ENCODE data around the gene HLA-DOA. TPM values are rescaled to one million over a fixed set of nuclear protein-coding genes. Genes with fewer than 3 reads are reported as not detected.

The HLA-DOA gene
- total RNA-seq, 1 donor from 2014 or later: not detected

- Histone ChIP-seq H3K36me3 (ENCODE audit: control insufficient read depth, insufficient read depth, low read length) (no peaks in the 10 kb centered on the region), H3K4me3 (ENCODE audit: low read depth, low read length) (no peak overlapping the region), H3K27me3 (ENCODE audit: control insufficient read depth, insufficient read depth, low read length) (peaks cover 5% of the 10 kb centered on the region)
- peak; percentile 70 for TF ChIP-seq CTCF (IDR thresholded peaks at IDR 0.05; ENCODE audit: insufficient read depth, low read length, severe bottlenecking)
- DNase-seq (ENCODE audit: low read depth): peak; percentile 78
- peak; percentile 62 for FAIRE-seq
Measured at GRCh38 chr6:33014841-33015634, 5.6 kb upstream of the HLA-DOA start.

GRCh38 chr6:33013608-33014007, 4.2 kb upstream of the HLA-DOA start:
- DNase-seq (ENCODE audit: low read depth) (no peak), FAIRE-seq (no peak)

GRCh38 chr6:33010356-33010755, 965 bp upstream of the HLA-DOA start:
- Histone ChIP-seq H3K36me3 (ENCODE audit: control insufficient read depth, insufficient read depth, low read length) (no peaks in the 10 kb centered on the region), H3K4me3 (ENCODE audit: low read depth, low read length) (no peak overlapping the region), H3K27me3 (ENCODE audit: control insufficient read depth, insufficient read depth, low read length) (peaks cover 12% of the 10 kb centered on the region)
- DNase-seq (ENCODE audit: low read depth) (no peak), FAIRE-seq (no peak)
- TF ChIP-seq CTCF (IDR thresholded peaks at IDR 0.05; ENCODE audit: insufficient read depth, low read length, severe bottlenecking): no peak

More at GRCh38 chr6:33013608-33014007, 4.2 kb upstream of the HLA-DOA start:
- no peaks in the 10 kb centered on the region for H3K36me3 ChIP-seq (ENCODE audit: control insufficient read depth, insufficient read depth, low read length)
- H3K27me3 ChIP-seq (ENCODE audit: control insufficient read depth, insufficient read depth, low read length): peaks cover 12% of the 10 kb centered on the region
- TF ChIP-seq CTCF (IDR thresholded peaks at IDR 0.05; ENCODE audit: insufficient read depth, low read length, severe bottlenecking): no peak
- H3K4me3 ChIP-seq (ENCODE audit: low read depth, low read length): no peak overlapping the region

GRCh38 chr6:33007831-33008400, 1.5 kb downstream of the HLA-DOA start:
- peaks cover 7% of the 10 kb centered on the region for H3K27me3 ChIP-seq (ENCODE audit: control insufficient read depth, insufficient read depth, low read length)
- no peaks in the 10 kb centered on the region for H3K36me3 ChIP-seq (ENCODE audit: control insufficient read depth, insufficient read depth, low read length)
- FAIRE-seq (no peak), DNase-seq (ENCODE audit: low read depth) (no peak)
- H3K4me3 ChIP-seq (ENCODE audit: low read depth, low read length): no peak overlapping the region
- no peak for TF ChIP-seq CTCF (IDR thresholded peaks at IDR 0.05; ENCODE audit: insufficient read depth, low read length, severe bottlenecking)

- FAIRE-seq: no peak
- Histone ChIP-seq H3K36me3 (ENCODE audit: control insufficient read depth, insufficient read depth, low read length) (no peaks in the 10 kb centered on the region), H3K4me3 (ENCODE audit: low read depth, low read length) (no peak overlapping the region), H3K27me3 (ENCODE audit: control insufficient read depth, insufficient read depth, low read length) (peaks cover 7% of the 10 kb centered on the region)
- no peak for DNase-seq (ENCODE audit: low read depth)
- TF ChIP-seq CTCF (IDR thresholded peaks at IDR 0.05; ENCODE audit: insufficient read depth, low read length, severe bottlenecking): no peak
Measured at GRCh38 chr6:33004940-33005339, 4.5 kb downstream of the HLA-DOA start.

All from bronchial epithelial cell (primary cell).